ENCODE measurements around the gene IL6.

DNA sequence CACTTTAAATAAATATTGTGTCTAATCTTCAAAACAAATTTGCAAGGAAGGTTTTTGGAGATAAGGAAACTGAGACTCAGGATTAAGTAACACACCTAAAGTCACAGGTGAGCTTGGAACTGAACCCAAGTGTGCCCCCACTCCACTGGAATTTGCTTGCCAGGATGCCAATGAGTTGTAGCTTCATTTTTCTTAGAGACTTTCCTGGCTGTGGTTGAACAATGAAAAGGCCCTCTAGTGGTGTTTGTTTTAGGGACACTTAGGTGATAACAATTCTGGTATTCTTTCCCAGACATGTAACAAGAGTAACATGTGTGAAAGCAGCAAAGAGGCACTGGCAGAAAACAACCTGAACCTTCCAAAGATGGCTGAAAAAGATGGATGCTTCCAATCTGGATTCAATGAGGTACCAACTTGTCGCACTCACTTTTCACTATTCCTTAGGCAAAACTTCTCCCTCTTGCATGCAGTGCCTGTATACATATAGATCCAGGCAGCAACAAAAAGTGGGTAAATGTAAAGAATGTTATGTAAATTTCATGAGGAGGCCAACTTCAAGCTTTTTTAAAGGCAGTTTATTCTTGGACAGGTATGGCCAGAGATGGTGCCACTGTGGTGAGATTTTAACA lies 1.5 kb downstream of the IL6 start:
- no peak for TF ChIP-seq POLR2A (IDR thresholded peaks at IDR 0.05; ENCODE audit: low read depth, low read length)
- no peak for TF ChIP-seq TAF1 (IDR thresholded peaks at IDR 0.05; ENCODE audit: borderline replicate concordance, low read depth, low read length)
